ENCODE results near the gene TREX2. TPM values are rescaled to one million over a fixed set of nuclear protein-coding genes. Genes with fewer than 3 reads are reported as not detected.

The TREX2 gene
- total RNA-seq, 1 experiment from 2014 or later: 1.1 TPM

DNA sequence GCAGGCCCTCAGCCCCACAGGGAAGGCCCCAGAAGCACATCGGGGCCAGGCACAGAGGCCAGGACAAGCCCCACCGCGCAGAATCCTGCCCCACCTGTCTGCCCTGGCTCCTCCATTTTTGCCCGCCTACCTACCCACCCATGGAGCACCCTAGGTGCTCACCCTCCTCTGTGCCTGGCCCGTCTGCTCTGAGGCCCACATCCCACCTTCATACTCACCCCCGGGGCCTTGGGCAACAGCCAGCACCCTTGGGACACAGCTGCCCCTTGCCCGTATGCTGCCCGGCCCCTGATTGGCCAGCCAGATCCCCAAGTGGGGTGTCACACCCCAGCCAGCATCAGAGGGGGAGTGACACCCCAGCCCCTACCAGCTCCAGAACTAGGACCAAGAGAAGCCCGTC is 10.8 kb upstream of the TREX2 start:
- Histone ChIP-seq H3K4me1 (ENCODE audit: insufficient read depth, low read length) (no peaks in the 10 kb centered on the region), H3K23ac (ENCODE audit: insufficient read length, low read depth, low read length) (no peak overlapping the region), H2BK5ac (ENCODE audit: insufficient read length, low read length) (no peak overlapping the region), H2BK20ac (ENCODE audit: low read depth, low read length, poor library complexity, severe bottlenecking) (no peak overlapping the region), H3K79me2 (ENCODE audit: insufficient read depth, low read length) (no peaks in the 10 kb centered on the region), H3T11ph (ENCODE audit: low read length) (no peak overlapping the region), H3K14ac (ENCODE audit: insufficient read depth, low read length) (no peak overlapping the region), H3K27ac (ENCODE audit: insufficient read length, low read depth, low read length) (no peak overlapping the region), H3K18ac (ENCODE audit: insufficient read length, low read depth, low read length) (no peak overlapping the region), H2AK5ac (ENCODE audit: insufficient read length, low read length) (no peak overlapping the region), H3K4me2 (ENCODE audit: insufficient read depth, insufficient read length, low read length) (no peak overlapping the region), H4K91ac (ENCODE audit: insufficient read length, low read depth, low read length) (no peak overlapping the region), H4K8ac (replicated peaks; ENCODE audit: insufficient read length, low read depth, low read length) (no peak overlapping the region), H4K5ac (ENCODE audit: insufficient read length, low read depth, low read length) (no peak overlapping the region), H2BK15ac (ENCODE audit: low read depth, low read length) (no peak overlapping the region), H3K23me2 (ENCODE audit: insufficient read length, low read depth, low read length, poor library complexity, severe bottlenecking) (no peaks in the 10 kb centered on the region), H4K20me1 (ENCODE audit: control insufficient read depth, insufficient read depth, insufficient read length) (no peaks in the 10 kb centered on the region), H2AFZ (ENCODE audit: low read length) (no peak overlapping the region), H3K9ac (ENCODE audit: extremely low read depth, insufficient read length, low read length) (no peak overlapping the region), H3K79me1 (ENCODE audit: insufficient read depth, low read depth, low read length, poor library complexity, severe bottlenecking) (no peaks in the 10 kb centered on the region), H2BK12ac (ENCODE audit: insufficient read length, low read depth, low read length) (no peak overlapping the region), H3K56ac (ENCODE audit: insufficient read length, low read depth, low read length) (no peak overlapping the region), H2BK120ac (ENCODE audit: low read depth, low read length, poor library complexity, severe bottlenecking) (no peak overlapping the region), H3K4ac (ENCODE audit: low read depth, low read length) (no peak overlapping the region), H3K9me3 (ENCODE audit: control insufficient read depth, low read depth, low read length) (peaks cover 42% of the 10 kb centered on the region), H3K27me3 (ENCODE audit: insufficient read depth, low read length) (no peaks in the 10 kb centered on the region)
- H3K4me3 Mint-ChIP-seq: no peak overlapping the region
- H3K36me3 Mint-ChIP-seq (ENCODE audit: insufficient read depth in 1 of 3, low read depth in 3 of 3): peaks cover 27 to 61% (median 39%) of the 10 kb centered on the region in 3 experiments
- H3K9me3 Mint-ChIP-seq: peaks cover 72 to 84% of the 10 kb centered on the region in 2 experiments
- H3K4me1 Mint-ChIP-seq: no peaks in the 10 kb centered on the region
- DNase-seq: no peak
- no peaks in the 10 kb centered on the region for H3K27me3 Mint-ChIP-seq (ENCODE audit: low read depth)
- no peak overlapping the region for H3K27ac Mint-ChIP-seq
- TF ChIP-seq, protein P1, sequence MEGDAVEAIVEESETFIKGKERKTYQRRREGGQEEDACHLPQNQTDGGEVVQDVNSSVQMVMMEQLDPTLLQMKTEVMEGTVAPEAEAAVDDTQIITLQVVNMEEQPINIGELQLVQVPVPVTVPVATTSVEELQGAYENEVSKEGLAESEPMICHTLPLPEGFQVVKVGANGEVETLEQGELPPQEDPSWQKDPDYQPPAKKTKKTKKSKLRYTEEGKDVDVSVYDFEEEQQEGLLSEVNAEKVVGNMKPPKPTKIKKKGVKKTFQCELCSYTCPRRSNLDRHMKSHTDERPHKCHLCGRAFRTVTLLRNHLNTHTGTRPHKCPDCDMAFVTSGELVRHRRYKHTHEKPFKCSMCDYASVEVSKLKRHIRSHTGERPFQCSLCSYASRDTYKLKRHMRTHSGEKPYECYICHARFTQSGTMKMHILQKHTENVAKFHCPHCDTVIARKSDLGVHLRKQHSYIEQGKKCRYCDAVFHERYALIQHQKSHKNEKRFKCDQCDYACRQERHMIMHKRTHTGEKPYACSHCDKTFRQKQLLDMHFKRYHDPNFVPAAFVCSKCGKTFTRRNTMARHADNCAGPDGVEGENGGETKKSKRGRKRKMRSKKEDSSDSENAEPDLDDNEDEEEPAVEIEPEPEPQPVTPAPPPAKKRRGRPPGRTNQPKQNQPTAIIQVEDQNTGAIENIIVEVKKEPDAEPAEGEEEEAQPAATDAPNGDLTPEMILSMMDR (conservative IDR thresholded peaks at IDR 0.05): no peak
- WGBS (ENCODE audit: extremely low coverage, insufficient read length, low lambda C conversion rate): no CpG with 5 or more reads among the region's 9 CpGs

All from H9 (cell line).